Panc1 (cell line): ENCODE measurements around the gene GGT1. TPM values are rescaled to one million over a fixed set of nuclear protein-coding genes. Genes with fewer than 3 reads are reported as not detected.
"Not testable (repeated sequence)": the region's sequence is repeated elsewhere in the genome, so short reads cannot be mapped to it uniquely, and the experiment has no call there.

Experiments used
- ATAC-seq: fragments of 200-7000 bp; cut with Tn5 transposase; 2 replicates; pipeline ENCODE4 v1.9.1; 2020; ENCODE audit warnings: mild to moderate bottlenecking, moderate library complexity
- BruUV-seq: library from RNA; stranded (reverse); fragments of 400-500 nt; replicated peaks from 2 replicates; lab custom pipeline; 2021; lab: Mats Ljungman, UMichigan
- CTCF ChIA-PET: fragments of 300-600 bp; sonication (Branson Sonifier 250); formaldehyde crosslinking; loops from one replicate; lab custom pipeline; 2022; ENCODE audit warnings: antibody characterized with exemption; lab: Charles Lee
- POLR2A ChIA-PET: fragments of 300-600 bp; sonication (Branson Sonifier 250); formaldehyde crosslinking; loops from one replicate; lab custom pipeline; 2022; ENCODE audit warnings: antibody characterized with exemption; lab: Charles Lee
- DNase-seq: peaks from one replicate; pipeline ENCODE4 v3.0.0-alpha.2; 2010; ENCODE audit warnings: low read depth, low spot score
- H3K27ac ChIP-seq: 2 replicates; pipeline ENCODE4 v1.5.1; 2011; ENCODE audit warnings: mild to moderate bottlenecking, low read length, inconsistent platforms
- H3K27me3 ChIP-seq: fragments of 200-500 bp; sonication (Bioruptor generic); 2 replicates; pipeline ENCODE4 v1.6.0; 2014; ENCODE audit warnings: low read length, inconsistent platforms; ENCODE audit not compliant: control insufficient read depth, insufficient read depth
- H3K36me3 ChIP-seq: fragments of 200-500 bp; sonication (Bioruptor generic); 2 replicates; pipeline ENCODE4 v1.5.1; 2014; ENCODE audit warnings: inconsistent platforms, mild to moderate bottlenecking, low read length, moderate library complexity; ENCODE audit not compliant: control insufficient read depth, insufficient read depth
- H3K4me1 ChIP-seq: 2 replicates; pipeline ENCODE4 v1.5.1; 2011; ENCODE audit warnings: inconsistent platforms, mild to moderate bottlenecking, low read length, moderate library complexity; ENCODE audit not compliant: control insufficient read depth, insufficient read depth
- H3K4me3 ChIP-seq, 2 experiments: 2 replicates each; pipeline ENCODE4 v1.5.1; 2011 to 2012; ENCODE audit warnings: low read depth in 2 of 2, low read length in 2 of 2, mild to moderate bottlenecking in 2 of 2, inconsistent platforms in 1 of 2, moderate library complexity in 1 of 2
- H3K9me3 ChIP-seq: fragments of 200-500 bp; sonication (Bioruptor generic); 2 replicates; pipeline ENCODE4 v1.5.1; 2014; ENCODE audit warnings: low read depth, mild to moderate bottlenecking, inconsistent platforms, low read length, moderate library complexity; ENCODE audit not compliant: control insufficient read depth, insufficient read depth
- in situ Hi-C: cut with HindIII; loops from 2 replicates; pipeline ENCODE4 v1.10.0; 2016; ENCODE audit warnings: low sequenced_read_pairs, low pct_unique_long_range_greater_than_20kb
- intact Hi-C: fragments of 100-400 bp; cut with micrococcal nuclease; formaldehyde crosslinking; loops from one replicate; pipeline ENCODE4 v1.10.0; 2022; ENCODE audit not compliant: unreplicated experiment
- total RNA-seq: library from RNA; stranded (reverse); gene quantifications from one replicate; pipeline ENCODE4 v1.2.1, GENCODE V29; 2021; ENCODE audit not compliant: unreplicated experiment

The GGT1 gene
- total RNA-seq, 1 experiment from 2014 or later, result 2.6 TPM

- POLR2A ChIA-PET, intact Hi-C loops, CTCF ChIA-PET, H3K27ac ChIP-seq, H3K36me3 ChIP-seq, H3K4me3 ChIP-seq, in situ Hi-C loops, H3K27me3 ChIP-seq, H3K9me3 ChIP-seq, BruUV-seq, ATAC-seq, DNase-seq, H3K4me1 ChIP-seq: not testable (repeated sequence)
Observed at GRCh38 chr22:24636513-24636912, 33.5 kb downstream of the GGT1 start.

DNA sequence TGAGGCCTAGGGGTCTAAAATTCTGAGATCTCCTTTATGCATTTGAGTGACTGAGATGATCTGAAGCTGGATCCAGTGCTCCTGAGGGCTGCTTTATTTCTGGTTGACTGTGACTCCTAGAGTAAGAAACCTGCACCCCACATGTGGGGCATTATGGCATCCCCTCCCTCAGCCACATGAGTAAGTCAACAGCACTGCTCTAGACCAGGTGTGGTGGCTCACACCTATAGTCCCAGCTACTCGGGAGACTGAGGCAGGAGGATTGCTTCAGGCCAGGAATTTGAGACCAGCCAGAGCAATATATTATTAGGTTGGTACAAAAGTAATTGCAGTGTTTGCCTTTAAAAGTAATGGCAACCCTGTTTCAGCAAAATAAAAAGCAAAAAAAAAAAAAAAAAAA is 39.3 kb downstream of the GGT1 start:
- intact Hi-C loops, H3K27me3 ChIP-seq, H3K36me3 ChIP-seq, in situ Hi-C loops, H3K9me3 ChIP-seq, BruUV-seq, H3K27ac ChIP-seq, H3K4me3 ChIP-seq, ATAC-seq, CTCF ChIA-PET, H3K4me1 ChIP-seq, DNase-seq, POLR2A ChIA-PET: not testable (repeated sequence)

- intact Hi-C loops, H3K4me1 ChIP-seq, H3K36me3 ChIP-seq, POLR2A ChIA-PET, H3K27ac ChIP-seq, CTCF ChIA-PET, ATAC-seq, H3K9me3 ChIP-seq, H3K4me3 ChIP-seq, DNase-seq, H3K27me3 ChIP-seq, BruUV-seq, in situ Hi-C loops: not testable (repeated sequence)
Observed at GRCh38 chr22:24644409-24644808, 41.4 kb downstream of the GGT1 start.

DNA sequence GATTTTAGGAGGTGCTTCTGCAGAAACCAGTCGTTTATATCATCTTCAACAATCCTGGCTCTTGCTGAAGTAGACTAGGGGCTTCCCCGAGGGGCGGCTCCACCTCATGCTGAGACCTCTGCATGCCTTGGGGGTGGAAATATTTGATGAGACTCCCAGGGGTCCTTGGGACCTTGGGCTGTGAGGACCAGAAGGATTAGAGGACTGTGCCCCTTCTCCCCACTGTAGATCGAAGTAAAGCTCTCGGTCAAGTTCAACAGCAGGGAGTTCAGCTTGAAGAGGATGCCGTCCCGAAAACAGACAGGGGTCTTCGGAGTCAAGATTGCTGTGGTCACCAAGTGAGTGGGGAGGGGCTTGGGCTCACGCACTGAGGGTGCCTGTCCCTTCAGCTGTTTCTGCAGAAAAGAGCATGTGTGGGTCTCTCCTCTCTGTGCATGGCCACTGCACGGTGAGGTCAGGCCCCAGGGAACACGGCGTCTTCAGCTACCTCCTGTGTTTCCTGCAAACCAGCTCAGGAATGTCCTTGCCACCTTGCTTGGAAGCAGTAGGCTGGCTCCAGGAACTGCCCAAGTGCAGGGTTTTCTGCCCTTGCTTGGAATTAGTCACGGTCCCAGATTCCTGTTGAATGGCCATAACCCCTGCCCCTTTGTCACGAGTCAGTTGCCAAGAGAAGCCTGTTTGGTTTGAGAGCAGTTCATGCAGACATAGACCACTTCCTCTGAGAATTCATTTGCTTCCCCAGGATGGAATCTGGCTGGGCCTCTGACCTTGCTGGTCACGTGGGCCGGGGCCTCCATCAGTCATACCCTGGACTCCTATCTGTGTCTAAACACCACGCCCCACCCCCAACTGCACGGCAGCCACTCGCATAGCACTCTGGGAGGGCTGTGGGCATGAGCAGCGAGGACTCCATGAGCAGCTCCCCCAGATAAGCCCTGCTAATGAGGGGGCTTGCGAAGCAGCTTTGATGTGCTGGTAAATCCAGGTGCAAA is 42.7 kb downstream of the GGT1 start:
- CTCF ChIA-PET, H3K4me1 ChIP-seq, BruUV-seq, ATAC-seq, in situ Hi-C loops, H3K36me3 ChIP-seq, POLR2A ChIA-PET, H3K27me3 ChIP-seq, H3K9me3 ChIP-seq, DNase-seq, H3K4me3 ChIP-seq, intact Hi-C loops, H3K27ac ChIP-seq: not testable (repeated sequence)

GRCh38 chr22:24646756-24647155 is 43.8 kb downstream of the GGT1 start:
- H3K9me3 ChIP-seq, H3K36me3 ChIP-seq, H3K4me3 ChIP-seq, CTCF ChIA-PET, POLR2A ChIA-PET, ATAC-seq, H3K4me1 ChIP-seq, H3K27me3 ChIP-seq, DNase-seq, intact Hi-C loops, H3K27ac ChIP-seq, BruUV-seq, in situ Hi-C loops: not testable (repeated sequence)

- BruUV-seq, H3K27me3 ChIP-seq, H3K9me3 ChIP-seq, H3K4me1 ChIP-seq, H3K4me3 ChIP-seq, H3K27ac ChIP-seq, H3K36me3 ChIP-seq, POLR2A ChIA-PET, in situ Hi-C loops, ATAC-seq, CTCF ChIA-PET, DNase-seq, intact Hi-C loops: not testable (repeated sequence)
Observed at GRCh38 chr22:24649371-24649770, 46.4 kb downstream of the GGT1 start.
